Cardiac fibroblast (primary cell): ENCODE measurements around the gene CD177.
A peak's percentile ranks its signal among the peaks of the same experiment; 100 is the strongest.
"Not testable (repeated sequence)": the region's sequence is repeated elsewhere in the genome, so short reads cannot be mapped to it uniquely, and the experiment has no call there.

Experiments used
- DNase-seq, 2 donors: peaks; one replicate each; pipeline versions ENCODE4 v3.0.0 to v3.0.0-alpha.2; 2010; ENCODE audit warnings: low read depth in 2 of 2
- H3K4me3 ChIP-seq, 2 donors: replicated peaks in 1 of 2; 1 replicate in 1 of 2; 2 replicates in 1 of 2; pipeline ENCODE4 v1.5.1; 2011; ENCODE audit warnings: low read depth in 2 of 2, low read length in 2 of 2, mild to moderate bottlenecking in 2 of 2, moderate library complexity in 1 of 2
- TF ChIP-seq, protein P1 (sequence below): IDR thresholded peaks from one replicate; pipeline ENCODE4 v1.5.1; 2011; ENCODE audit warnings: low read depth, mild to moderate bottlenecking, low read length, inconsistent platforms

The CD177 gene

DNA sequence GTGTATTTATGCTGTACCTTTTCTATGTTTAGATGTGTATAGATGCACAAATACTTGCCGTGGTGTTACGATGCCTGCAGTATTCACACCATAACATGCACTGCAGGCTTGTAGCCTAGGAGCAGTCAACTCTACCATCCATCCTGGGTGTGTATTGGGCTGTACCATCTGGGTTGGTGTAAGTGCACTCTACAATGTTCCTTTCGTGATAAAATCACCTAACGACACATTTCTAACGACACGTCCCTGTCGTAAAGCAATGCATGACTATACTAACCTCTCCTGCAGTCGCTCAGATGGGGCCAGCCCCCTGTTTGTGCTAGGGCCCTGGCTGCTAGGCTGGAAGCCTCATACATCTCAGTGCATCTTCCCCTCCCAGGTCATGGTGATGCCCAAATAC is 18.4 kb downstream of the CD177 start:
- DNase-seq = no peak
- no peak overlapping the region for H3K4me3 ChIP-seq
- TF ChIP-seq, protein P1, sequence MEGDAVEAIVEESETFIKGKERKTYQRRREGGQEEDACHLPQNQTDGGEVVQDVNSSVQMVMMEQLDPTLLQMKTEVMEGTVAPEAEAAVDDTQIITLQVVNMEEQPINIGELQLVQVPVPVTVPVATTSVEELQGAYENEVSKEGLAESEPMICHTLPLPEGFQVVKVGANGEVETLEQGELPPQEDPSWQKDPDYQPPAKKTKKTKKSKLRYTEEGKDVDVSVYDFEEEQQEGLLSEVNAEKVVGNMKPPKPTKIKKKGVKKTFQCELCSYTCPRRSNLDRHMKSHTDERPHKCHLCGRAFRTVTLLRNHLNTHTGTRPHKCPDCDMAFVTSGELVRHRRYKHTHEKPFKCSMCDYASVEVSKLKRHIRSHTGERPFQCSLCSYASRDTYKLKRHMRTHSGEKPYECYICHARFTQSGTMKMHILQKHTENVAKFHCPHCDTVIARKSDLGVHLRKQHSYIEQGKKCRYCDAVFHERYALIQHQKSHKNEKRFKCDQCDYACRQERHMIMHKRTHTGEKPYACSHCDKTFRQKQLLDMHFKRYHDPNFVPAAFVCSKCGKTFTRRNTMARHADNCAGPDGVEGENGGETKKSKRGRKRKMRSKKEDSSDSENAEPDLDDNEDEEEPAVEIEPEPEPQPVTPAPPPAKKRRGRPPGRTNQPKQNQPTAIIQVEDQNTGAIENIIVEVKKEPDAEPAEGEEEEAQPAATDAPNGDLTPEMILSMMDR = no peak

DNA sequence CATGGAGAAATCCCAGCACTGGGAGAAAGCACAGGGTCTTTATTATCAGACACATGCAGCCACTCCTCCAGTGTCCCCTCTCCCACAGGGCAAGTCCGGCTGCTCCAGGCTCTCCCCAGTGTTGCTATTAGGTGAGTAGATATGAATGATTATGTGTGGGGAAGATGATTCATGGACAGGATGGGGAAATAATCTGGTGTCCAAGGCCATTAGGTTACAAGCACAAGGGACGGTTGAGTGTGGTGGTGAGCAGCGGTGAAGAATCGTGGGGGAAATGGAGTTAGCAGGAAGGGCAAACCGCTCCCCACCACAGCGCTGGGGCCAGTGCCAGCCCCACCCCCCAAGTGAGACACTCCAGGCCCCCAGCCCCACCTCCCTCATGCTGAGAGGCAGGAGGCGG is 19.0 kb downstream of the CD177 start:
- DNase-seq = peak in 1 of 2 donors; percentile 17
- TF ChIP-seq, protein P1 = no peak
- no peak overlapping the region for H3K4me3 ChIP-seq

DNA sequence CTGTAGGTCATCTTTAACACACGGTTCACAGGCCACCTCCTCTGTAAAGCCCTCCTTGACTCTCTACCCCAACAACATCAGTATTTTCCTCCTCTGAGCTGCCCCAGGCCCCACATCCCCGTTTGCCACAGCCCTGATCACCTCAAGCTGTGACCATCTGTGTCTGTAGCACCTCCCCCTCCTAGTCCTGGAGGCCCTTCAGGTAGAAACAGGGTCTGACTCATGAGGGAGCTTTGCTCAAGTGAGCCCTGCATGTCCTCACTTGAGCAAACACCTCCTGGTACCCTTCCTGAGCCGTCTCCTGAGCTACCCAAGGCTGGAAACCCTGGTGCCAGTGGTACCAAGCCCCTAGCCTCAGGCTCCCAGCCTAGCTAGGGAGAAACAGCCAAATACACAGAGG is 24.1 kb downstream of the CD177 start:
- not testable (repeated sequence) for DNase-seq, H3K4me3 ChIP-seq

DNA sequence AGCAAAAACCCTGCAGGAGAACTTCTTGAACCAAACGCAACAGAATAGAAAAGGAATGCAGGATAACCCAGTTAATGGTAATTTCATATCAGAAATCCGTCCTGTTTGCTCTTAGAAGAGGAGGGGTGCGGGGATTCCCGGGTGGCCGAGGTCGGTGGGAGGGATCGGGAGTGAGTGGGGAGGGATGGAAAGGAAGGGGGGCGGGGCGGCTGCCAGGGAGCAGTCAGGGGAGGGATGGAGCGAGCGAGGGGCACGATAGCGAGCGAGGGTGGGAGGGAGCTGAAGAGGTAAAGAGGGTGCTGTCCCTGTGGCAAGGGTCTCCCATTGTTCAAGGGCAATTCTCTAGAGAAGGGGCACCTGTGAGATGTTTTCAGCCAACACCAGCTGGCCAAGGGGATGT is 26.5 kb downstream of the CD177 start:
- no peak overlapping the region for H3K4me3 ChIP-seq
- no peak for DNase-seq
- TF ChIP-seq, protein P1 = no peak

DNA sequence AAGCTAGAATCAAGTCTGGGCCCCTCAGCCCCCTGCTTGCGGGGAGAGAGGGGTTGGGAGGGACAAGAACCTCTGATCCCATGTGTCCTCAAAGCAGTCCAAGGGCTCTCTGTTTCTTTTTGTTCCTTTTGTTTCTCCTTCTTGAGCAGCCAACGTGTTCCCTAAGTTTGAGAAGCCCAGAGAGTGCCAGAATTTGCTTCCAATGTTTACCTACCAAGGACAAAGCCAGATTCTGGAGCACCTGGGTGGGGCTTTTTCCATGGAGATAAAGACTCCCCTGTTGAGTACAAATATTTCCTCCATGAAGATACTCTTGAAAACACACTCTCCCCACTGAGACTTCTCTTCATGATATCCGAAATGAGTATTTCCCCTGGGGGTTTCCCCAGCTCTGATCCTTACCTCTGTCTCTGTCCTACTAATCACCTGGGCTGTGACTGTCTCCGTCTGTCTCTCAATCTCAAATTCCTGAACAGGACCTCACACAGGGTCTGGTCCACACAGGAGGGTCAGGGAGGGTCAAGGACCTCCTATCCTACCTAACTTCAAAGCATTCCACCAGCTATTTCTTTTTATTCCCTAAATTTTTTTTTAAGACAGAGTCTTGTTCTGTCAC is 27.4 kb downstream of the CD177 start:
- no peak overlapping the region for H3K4me3 ChIP-seq
- DNase-seq = no peak
- TF ChIP-seq, protein P1 = no peak

DNA sequence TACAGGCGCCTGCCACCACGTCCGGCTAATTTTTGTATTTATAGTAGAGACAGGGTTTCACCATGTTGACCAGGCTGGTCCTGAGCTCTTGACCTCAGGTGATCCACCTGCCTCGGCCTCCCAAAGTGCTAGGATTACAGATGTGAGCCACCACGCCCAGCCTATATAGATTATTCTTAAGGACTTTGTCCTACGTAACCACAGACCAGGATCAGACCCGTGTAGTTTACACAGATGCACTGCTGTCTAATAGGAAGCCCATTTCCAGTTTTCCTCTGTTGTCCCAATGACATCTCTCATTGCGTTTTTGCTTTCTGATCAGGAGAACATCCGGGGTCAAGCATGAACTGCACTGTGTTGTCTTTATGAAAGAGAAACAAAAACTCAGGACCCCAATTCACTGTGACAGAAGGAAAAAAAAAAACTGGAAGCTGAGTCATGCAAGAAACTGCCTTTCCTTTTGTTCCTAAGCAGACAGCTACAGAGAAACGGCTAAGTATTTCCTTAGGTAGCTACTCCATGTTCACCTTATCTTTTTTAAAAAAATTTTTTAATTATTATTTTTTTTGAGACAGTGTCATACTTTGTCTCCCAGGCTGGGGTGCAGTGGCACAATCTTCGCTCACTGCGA is 29.2 kb downstream of the CD177 start:
- H3K4me3 ChIP-seq, DNase-seq: not testable (repeated sequence)

DNA sequence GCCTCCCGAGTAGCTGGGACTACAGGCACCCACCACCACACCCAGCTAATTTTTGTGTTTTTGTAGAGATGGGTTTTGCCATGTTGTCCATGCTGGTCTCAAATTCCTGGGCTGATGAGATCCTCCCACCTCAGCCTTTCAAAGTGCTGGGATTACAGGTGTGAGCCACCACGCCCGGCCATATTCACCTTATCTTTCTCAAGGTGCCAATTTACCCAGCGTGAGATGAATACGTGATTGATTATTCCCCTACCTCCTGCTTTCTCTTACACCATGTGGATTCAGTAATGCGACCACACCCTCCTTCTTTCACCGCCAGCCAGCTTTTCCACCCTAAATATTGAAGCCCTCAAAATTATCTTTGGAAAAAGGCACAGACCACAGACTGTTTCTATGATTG is 29.8 kb downstream of the CD177 start:
- not testable (repeated sequence) for DNase-seq

DNA sequence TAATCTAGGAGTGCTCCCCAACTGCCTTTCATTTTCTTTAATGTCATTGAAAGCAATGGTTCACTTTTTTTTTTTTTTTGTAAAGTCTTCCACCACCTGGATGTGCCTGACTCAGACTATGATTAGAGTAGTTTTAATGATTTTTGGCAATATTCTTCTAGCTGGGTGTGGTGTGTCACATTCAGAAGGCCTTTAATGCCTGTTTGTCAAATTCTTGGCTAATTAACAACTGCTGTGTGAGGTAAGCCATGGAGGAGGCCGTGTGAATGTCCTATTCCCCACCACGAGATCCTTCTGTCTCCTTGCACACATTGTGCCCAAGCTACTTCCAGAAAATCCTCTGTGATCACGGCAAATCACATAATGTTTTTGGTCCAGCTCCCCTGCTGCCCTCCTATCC is 30.3 kb downstream of the CD177 start:
- DNase-seq, H3K4me3 ChIP-seq: not testable (repeated sequence)

More for the DNA sequence above, 29.8 kb downstream of the CD177 start:
- H3K4me3 ChIP-seq = not testable (repeated sequence)

DNA sequence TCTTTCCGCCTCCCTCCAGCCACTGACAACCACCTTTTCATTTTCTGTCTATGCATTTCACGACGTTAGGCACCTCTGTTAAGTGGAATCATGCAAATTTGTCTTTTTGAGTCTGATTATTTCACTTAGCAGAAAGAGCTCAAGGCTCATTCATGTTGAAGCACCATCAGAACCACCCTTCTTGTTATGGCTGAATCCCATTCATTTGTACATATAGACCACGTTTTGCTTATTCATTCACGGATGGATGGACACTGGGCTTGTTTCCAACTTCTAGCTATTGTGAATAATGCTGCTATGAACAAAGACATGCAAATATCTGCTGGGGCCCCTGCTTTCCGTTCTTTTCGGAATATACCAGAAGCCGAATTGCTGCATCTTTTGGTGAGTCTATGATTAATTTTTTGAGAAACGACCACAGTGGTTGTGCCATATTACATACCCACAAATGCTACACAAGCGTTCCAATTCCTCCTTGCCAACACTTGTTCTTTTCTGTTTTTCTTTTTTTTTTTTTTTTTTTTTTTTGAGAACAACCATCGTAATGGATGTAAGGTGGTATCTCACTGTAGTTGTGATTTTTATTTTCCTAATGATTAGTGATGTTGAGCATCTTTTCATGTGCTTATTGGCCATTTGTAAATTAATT is 37.5 kb downstream of the CD177 start:
- peak in 1 of 2 donors; percentile 1 for DNase-seq
- H3K4me3 ChIP-seq = not testable (repeated sequence)

DNA sequence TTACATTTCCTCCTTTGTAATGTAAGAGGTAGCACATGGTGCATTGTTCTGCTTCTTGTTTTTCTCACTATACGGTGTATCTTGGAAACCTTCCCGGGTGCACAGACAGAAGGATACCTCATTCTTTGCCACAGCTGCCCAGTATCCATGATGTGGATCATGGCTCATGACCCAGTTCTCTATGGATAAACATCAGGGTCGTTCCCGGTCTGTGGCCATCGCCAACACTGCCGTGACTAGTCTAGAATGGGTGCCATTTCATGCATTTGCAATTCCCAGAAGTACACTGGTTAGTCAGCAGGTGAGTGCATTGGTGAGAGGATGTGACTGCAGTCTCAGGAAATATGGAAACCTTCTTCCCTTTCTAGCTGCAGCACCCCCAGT is 38.1 kb downstream of the CD177 start:
- not testable (repeated sequence) for H3K4me3 ChIP-seq, DNase-seq

DNA sequence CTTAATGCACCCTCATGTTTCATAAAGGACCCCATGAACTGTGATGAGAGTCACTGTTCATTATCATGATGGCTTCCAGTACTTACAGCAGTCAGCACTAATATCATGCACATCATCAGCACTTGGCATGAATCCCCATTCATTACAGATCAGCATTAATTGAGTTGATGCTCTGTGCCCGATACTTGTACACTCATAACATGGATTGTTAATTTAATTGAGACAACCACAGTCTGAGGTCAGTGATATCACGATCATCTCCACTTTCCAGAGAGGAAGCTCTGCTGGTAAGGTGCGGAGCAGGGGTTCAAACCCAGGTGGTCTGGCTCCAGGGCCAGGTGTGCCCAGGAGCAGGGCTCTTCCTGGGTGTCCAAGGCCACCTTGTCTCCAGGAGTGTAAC is 40.0 kb downstream of the CD177 start:
- H3K4me3 ChIP-seq, DNase-seq: not testable (repeated sequence)
